Embryonic facial prominence (tissue), 1 donor: Measurements from ENCODE around the gene RBMS3.
"Not testable (repeated sequence)": the region's sequence is repeated elsewhere in the genome, so short reads cannot be mapped to it uniquely, and the experiment has no call there.

ENCODE experiments used
- DNase-seq: peaks from one replicate; pipeline ENCODE4 v3.0.0-alpha.2; 2016; ENCODE audit errors: extremely low spot score

RBMS3 gene

DNA sequence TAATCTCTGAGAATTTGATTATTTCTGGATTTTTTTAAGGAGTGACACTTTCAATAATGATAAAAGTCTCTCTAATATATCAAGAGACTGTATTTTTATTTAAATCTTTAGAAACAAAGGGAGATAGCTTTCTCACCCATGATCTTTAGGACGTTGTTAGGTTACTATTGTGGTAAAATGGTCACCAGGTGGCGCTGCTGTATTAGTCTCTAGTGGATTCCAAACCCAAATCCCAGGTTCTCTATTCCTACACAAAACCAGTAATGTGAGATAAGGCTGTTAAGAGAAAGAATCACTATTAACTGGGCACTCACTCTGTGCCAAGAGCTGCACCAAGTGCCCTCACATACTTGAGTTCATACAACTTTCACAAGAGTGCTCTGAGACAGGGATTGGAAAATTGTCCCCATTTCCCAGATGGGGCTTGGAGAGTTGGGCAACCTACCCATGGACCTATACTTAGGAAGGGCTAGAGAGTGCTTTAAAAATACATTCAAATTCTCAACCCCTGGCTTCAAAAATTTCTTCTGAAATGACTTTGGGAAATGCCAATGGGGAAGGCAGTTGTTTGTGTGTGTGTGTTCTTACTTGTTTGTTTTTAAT is 732.2 kb downstream of the RBMS3 start:
- DNase-seq: no peak

DNA sequence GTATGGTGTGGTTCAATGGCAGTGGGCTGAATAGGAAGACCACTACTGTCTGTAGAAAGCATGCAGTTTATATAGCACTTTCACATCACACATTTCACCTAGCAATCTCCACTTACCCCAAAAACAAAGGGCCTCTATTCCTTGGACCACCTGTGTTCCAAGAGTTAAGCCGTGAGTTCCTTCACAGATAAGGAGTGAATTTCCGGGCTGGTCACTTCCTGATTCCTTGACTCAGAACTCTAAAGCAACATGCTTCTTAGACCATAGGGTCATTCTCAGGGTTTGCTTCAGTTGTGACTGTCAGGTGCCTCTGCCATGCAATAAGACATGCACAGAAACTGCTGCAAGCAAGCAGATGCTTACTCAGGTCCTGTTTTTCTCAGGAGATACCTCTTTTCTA is 737.0 kb downstream of the RBMS3 start:
- DNase-seq: no peak

DNA sequence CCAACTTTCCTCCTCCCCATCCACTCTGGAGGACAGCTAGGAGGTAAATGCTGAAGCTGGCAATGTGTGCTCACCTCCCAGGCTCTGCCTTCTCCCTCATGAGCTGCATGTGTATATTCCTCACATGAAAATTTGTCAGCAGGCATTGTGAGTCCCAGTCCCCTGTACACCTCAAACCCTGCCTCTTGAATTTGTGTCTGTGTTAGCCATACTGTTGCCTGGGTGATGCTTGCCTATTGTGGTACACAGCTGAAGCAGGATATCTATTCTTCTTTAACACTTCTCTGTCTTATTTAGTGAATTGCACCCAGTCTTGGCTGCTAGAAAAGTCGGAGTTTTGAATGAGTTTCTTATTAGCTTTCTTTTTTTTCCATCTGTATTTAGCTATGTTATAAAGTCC is 739.5 kb downstream of the RBMS3 start:
- no peak for DNase-seq

DNA sequence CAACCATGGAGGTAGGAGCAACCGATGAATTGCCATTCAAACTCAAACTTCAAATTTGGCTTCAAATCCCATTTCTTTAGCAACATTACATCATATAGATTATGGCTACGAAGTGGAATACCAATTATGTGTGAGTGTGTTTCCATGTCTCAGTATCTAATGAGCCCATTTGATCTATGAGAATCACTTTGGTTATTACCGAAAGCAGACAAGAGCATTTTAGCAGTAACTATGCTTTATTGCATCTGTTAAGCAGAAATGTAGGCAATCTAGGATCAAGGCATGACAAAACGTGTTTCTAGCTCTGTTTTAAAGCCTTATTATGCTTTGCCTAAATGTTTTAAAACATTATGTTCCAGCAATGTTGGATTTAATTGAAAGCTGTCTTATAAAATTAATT is 743.6 kb downstream of the RBMS3 start:
- no peak for DNase-seq

DNA sequence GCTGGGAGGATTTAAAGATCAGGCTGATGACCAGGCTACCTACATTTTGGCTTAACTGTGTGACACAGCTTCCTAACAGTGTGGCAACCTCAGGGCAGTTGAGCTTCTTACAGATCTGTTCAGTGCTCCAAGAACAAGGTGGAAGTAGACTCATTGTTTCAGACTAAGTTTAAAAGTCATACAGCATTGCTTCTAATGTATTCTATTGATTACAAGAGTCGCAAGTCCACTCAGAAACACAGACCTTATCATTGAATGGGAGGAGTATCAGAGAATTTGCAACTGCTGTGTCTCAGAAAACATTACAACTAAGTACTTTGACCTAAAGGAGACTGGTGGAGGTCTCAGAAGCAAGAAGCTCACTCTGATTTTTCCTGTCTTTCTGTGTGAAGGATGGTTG is 746.0 kb downstream of the RBMS3 start:
- no peak for DNase-seq

DNA sequence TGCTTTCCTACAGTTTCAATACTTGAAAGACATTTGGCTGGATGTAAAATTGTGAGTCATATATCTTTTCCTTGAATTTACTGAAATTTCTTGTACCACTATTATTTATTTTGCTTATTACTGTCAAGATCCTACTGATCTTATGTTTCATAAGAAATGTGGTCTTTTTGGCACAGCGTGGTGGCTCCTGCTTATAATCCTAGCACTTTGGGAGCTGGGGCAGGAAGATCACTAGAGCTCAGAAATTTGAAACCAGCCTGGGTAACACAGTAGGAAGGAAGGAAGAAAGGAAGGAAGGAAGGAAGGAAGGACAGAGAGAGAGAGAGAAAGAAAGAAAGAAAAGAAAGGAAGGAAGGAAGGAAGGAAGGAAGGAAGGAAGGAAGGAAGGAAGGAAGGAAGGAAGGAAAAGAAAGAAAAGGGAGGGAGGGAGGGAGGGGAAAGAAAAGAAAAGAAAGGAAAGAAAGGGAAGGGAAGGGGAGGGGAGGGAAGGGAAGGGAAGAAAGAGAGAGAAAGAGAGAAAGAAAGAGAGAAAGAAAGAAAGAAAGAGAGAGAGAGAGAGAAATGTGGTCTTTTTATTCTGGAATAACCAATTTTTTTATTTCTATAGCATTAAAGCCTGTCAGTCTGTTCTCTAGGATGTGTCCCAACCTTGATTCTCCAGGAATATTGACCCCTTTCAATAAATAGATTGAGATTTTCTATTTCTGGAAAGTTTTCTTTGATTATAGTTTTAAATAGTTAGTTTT is 753.5 kb downstream of the RBMS3 start:
- DNase-seq: no peak

DNA sequence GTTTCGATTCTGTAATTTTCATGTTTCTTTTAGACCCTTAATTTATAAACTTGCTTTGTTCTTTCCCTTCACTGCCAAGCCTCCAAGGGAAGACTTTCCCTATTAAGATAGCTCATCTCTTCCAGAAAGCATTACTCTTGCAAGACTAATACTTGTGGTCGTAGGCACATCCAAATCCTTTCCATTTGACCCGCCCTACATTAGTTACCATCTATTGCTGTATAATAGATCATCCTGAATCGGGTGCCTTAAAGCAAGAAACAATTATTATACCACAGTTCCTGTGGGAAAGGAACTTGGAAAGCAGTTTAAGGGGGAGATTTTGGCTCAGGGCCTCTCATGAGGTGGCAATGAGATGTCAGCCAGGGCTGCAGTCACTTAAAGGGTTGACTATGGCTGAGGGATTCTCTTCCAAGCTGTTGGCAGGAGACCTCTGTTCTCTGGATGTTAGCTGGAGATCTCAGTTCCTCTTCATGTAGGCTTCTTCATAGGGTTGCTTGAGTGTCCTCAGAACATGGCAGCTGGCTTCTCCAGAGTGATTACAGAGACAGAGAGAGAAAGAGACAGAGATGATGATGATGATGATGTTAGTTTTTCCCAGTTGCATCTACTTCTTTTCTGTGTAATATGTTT is 755.2 kb downstream of the RBMS3 start:
- DNase-seq: no peak

DNA sequence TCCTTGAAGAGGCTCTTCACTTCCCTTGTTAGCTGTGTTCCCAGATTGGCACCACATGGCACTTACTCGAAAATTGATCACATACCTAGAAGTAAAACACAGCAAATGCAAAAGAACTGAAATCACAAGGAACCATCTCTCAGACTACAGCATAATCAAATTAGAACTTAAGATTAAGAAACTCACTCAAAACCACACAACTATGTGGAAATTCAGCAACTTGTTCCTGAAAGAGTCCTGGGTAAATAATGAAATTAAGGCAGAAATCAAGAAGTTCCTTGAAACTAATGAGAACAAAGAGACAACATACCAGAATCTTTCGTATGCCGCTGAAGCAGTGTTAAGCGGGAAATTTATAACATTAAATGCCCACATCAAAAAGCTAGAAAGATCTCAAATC is 759.3 kb downstream of the RBMS3 start:
- no peak for DNase-seq

DNA sequence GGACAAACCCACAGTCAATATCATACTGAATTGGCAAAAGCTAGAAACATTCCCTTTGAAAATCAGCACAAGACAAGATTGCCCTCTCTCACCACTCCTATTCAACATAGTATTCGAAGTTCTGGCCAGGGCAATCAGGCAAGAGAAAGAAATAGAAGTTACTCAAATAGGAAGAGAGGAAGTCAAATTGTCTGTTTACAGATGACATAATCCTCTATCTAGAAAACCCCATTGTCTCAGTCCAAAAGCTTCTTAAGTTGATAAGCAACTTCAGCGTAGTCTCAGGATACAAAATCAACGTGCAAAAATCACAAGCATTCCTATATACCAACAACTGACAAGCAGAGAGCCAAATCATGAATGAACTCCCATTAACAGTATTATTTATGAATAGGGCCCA is 760.6 kb downstream of the RBMS3 start:
- not testable (repeated sequence) for DNase-seq

DNA sequence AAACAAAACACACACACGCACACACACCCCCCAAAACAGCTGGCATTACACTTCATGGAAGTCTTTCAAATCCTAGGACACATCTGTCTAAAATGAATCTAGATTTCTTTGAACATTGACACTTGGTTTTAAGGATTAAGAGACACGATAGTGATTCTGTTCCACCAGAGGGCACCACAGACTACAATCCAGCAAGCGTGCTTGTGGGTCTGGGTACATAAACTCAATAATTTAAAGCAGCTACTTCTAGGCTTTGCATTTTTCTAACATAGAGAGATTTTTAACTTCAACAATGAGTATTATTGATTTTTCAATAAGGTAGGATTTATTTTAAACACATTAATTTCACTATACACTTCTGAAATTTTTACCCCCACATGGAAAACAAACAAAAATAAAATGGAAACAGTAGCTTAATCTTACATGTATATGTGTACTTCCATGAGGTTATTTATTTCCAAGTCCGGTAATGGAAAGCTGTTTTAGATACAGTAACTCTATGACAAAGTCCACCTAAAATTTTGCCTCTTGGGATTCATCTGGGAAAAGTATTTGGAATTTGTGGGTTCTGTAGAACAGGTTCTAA is 761.5 kb downstream of the RBMS3 start:
- DNase-seq: no peak

DNA sequence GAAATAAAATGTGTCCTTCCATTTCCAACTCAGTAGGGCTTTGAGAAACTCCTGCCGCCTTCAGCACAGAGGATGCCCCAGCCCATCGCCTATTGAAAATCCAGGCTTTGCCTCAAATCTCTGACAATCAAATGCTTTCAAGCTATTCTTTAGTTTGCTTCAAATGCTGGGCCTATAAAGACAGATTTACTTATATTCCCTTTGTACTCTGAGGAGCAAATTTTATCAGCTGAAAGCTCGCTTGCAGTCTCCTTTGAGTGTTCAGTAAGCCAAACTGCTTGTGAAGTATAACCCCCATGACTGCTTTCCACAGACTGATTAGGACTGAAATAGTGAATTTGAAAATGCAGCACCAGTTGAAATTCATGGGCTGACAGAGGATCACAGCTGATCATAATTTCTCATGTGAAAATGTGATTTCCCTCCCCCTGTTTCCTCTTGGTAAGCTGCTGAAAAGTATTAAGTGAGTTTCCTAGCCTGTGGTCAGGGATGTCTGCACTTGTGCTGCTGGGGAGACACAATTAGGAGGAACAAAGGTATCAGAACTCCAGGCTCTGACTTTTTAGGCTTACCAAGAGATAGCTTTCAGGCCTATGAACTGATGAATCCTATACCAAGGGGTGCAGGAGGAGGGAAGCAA is 762.2 kb downstream of the RBMS3 start:
- no peak for DNase-seq

DNA sequence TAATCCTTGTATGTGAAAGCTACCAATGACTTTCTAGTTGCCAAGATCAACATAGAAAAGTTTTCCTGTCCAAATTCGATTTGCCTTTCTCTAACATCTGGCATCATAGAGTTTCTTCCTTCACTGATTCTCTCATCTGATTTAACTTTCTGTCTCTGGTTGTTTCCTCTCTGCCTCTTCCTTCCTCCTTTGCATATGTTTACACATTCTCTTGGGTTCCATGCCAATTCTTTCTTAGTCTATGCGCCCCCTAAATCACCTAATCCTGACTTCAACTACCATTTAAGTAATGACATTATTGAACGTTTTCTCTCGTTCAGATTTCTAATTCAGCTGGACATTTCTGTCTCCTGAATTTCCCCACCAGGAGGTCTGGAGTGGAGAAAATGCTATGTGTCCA is 763.6 kb downstream of the RBMS3 start:
- no peak for DNase-seq

DNA sequence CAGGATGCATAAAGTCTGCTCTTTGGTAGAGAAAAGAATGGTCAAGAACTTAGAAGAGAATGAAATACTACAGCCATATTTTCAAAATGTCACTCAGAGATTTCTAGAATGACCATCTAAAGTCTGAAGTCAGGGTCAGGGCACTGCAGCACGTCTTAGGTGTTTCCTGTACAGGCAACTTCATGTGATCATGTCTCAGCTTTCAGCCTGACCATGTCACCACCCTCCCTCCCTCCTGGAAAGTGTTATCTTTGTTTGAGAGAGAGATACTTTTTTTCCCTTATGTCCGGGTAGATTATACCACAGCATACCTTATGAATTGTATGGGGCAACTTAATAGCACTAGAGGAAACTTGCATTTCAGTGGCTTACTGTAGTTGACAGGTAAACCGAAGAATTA is 767.6 kb downstream of the RBMS3 start:
- DNase-seq: no peak

DNA sequence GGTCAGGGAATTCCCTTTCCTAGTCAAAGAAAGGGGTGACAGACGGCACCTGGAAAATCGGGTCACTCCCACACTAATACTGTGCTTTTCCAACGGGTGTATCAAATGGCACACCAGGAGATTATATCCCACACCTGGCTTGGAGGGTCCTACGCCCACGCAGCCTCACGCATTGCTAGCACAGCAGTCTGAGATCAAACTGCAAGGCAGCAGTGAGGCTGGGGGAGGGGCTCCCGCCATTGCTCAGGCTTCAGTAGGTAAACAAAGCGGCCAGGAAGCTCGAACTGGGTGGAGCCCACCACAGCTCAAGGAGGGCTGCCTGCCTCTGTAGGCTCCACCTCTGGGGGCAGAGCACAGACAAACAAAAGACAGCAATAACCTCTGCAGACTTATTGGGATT is 769.2 kb downstream of the RBMS3 start:
- DNase-seq: not testable (repeated sequence)

DNA sequence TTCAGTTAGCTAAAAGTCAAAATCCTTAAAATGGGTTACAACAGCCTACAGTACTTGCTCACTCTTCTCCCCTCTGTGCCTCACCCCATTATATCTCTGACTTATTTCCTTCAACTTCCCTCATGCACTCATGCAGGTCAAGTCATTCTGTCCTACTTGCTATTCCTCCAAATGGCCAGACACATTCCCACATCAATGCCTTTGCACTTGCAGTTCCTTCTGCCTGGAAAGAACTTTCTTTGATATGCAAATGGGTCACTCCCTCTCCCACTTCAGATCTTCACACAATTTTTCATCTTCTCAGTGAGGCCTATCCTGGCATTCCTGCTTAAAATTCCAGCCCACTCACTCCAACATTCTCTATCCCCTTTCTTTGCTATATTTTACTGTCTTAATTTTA is 778.4 kb downstream of the RBMS3 start:
- no peak for DNase-seq
